OCI-M2 (cell line): ENCODE results near the gene PIAS1.
A peak's percentile ranks its signal among the peaks of the same experiment; 100 is the strongest.
"Not testable (repeated sequence)": the region's sequence is repeated elsewhere in the genome, so short reads cannot be mapped to it uniquely, and the experiment has no call there.

Source experiments
- DNase-seq: peaks from one replicate; lab custom pipeline; 2025; ENCODE audit not compliant: unreplicated experiment; lab: John Stamatoyannopoulos, UW

The PIAS1 gene

GRCh38 chr15:68053701-68054627, at the start of gene PIAS1:
TSS of gene PIAS1 (plus strand) at chr15:68054315. CDS start at chr15:68054327, 12 bp downstream.
- DNase-seq = peak; percentile 36

GRCh38 chr15:68007642-68008041, 46.5 kb upstream of the PIAS1 start:
- DNase-seq = not testable (repeated sequence)

- no peak for DNase-seq
These were observed 43.6 kb upstream of the PIAS1 start for GRCh38 chr15:68010361-68011153.

- no peak for DNase-seq
These were observed 41.2 kb upstream of the PIAS1 start for GRCh38 chr15:68012911-68013310.

DNA sequence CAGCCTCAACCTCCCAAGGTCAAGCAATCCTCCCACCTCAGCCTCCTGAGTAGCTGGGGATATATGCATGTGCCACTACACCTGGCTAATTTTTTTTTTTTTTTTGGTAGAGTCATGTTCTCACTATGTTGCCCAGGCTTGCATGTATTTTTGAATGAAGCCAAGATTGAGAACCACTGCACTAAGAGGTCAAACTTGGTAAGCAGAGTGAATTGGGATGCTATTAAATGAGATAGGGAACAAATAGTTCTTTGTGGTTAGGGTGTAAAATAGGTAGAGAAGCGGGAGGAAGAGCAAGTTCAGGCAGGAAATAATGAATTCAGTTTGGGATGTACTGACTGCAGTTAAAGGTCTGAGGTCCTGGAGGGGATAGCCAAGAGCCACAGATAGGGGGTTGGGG, 39.9 kb upstream of the PIAS1 start:
- no peak for DNase-seq

DNA sequence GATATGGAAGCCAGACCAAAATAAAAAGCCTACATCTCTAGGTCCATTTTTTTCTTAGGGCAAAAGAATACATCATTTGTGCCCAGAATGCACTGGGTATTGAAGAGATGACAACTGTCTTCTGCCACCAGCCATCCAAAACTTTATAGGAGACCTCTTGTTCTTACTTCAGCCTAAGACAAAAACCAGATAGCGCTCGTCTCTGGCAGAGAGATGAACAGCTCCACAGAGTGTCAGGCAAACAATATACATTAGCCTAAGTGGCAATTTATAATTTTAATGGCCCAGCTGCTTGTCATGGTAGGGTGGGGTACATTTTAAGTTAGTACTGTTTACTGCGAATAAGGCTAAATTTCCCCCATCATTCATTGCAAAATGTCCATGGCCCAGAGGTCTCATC, 38.9 kb upstream of the PIAS1 start:
- no peak for DNase-seq

GRCh38 chr15:68017201-68017600, 36.9 kb upstream of the PIAS1 start:
- DNase-seq = no peak

DNA sequence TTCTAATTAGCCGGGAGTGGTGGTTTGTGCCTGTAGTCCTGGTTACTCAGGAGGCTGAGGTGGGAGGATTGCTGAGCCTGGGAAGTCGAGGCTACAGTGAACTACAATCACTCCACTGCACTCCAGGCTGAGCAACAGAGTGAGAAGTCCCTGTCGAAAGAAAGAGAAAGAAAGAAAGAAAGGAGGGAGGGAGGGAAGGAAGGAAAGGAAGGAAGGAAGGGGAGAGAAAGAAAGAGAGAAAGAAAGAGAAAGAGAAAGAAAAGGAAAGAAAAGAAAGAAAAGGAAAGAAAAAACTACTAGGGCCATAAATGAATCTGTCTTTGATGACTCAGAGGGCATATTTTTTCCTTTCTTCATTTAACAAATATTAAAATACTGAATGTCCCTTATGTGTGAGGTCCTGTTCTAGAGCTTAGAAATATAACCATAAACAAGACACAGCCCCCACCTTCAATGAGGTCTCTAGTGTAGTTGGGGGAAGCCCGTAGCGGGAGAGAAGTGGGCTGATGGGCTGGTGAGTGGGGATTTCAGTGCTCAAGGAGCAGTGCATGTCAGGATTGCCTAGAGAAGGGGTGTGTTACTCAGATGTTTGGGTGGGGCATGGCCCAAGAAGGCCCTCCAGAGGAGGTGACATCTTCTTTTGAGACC, 35.2 kb upstream of the PIAS1 start:
- DNase-seq = no peak

GRCh38 chr15:68019814-68020525, 34.1 kb upstream of the PIAS1 start:
- no peak for DNase-seq

DNA sequence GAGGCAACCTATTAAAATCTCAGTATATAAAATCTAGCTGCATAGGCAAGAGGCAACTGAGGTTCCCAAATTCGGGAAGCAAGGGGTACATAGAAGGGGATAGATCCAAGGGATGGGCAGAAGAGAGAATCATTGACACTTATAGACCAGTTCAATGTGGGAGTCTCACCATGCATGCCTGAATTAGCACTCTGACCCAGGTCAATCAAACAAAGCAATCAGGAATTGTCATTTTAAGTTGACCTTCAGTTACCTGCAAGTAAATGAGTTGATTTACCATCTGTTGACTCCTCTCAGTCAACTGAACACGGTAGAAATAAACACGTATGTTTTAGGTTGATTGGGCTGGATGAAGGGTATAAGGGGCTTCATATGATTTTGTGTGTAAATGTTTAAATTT, 33.4 kb upstream of the PIAS1 start:
- no peak for DNase-seq

GRCh38 chr15:68022061-68022460, 32.1 kb upstream of the PIAS1 start:
- no peak for DNase-seq

DNA sequence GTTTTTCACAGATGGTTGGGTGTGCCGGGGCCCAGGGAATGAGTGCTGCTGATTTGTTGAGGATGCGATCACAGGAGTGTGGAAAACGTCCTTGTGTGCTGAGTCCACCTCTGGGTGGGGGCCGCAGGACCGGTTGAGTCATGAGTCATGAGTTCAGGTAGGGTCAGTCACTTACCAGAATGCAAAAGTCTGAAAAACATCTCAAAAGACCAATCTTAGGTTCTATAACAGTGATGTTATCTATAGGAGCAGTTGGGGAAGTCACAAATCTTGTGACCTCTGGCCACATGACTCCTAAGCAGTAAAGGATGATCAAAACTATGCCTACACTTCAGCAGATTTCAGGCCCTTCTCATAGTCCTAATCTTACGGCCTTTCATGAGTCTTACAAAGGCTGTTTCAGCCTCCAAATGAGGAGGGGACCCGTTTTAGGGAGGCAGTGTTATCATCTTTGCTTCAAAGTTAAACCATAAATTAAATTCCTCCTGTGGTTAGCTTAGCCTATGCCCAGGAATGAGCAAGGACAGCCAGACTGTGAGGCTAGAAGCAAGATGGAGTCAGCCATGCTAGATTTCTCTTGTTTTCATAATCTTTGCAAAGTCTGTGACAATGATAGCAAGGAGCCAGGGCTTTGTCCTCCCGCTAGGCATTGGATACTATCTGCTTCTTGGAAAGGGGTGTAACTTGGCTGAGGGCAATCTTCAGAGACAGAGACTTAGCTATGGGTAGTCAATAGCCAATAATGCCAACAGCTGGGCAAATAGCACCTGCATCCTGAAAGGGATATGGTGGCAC, 30.6 kb upstream of the PIAS1 start:
- no peak for DNase-seq

DNA sequence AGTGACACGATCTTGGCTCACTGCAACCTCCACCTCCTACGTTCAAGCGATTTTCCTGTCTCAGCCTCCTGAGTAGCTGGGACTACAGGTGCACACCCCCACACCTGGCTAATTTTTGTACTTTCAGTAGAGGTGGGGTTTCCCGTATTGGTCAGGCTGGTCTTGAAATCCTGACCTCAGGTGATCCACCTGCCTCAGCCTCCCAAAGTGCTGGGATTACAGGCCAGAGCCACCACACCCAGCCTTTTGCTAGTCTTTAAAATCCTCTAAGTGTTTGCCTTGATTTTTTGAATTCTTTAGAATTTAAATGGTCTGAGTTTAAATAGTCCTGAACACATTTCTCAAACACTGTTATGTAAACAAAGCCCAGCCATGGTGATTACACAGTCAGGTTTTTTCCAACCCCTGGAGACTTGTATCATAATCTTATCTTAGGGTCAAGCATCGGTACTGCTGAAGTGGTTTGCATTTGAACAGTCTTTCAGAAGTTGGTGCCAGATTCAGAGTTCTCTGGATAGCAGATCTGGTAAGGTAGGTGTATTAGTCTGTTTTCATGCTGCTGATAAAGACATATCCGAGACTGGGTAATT, 28.2 kb upstream of the PIAS1 start:
- no peak for DNase-seq

- DNase-seq = no peak
These were observed 26.7 kb upstream of the PIAS1 start for GRCh38 chr15:68027388-68027787.

DNA sequence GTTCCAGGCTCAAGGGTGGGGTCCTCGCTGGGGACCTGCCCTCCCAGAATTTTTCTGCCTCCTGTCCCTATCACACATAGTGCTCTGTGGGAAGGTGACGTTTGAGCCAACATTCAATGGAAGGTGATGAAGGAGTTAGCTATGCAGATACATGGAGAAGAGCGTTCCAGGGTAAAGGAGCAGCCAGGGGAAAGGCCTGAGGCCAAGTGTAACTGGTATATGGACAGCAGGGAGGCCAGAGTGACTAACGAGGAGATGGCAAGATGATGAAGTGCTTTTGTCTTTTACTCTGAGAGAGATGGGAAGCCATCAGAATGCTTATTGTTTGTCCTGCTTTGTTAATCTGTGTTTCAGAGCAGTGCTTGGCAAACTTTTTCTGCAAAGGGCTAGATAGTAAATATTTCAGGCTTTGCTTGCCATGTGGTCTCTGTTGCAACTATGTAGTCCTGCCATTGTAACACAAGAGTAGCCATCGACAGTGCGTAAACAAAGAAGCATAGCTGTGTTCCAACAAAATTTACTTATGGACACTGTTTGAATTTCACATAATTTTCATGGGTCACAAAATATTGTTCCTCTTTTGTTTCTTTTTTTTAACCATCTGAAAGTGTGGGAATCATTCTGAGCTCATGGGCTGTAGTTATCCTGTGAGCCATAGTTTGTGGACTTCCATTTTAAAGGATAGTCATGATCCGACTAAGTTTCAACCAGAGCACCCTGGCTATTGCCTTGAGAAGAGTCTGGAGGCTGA, 25.8 kb upstream of the PIAS1 start:
- DNase-seq = no peak

- no peak for DNase-seq
These were observed 25.3 kb upstream of the PIAS1 start for GRCh38 chr15:68028888-68029207.

DNA sequence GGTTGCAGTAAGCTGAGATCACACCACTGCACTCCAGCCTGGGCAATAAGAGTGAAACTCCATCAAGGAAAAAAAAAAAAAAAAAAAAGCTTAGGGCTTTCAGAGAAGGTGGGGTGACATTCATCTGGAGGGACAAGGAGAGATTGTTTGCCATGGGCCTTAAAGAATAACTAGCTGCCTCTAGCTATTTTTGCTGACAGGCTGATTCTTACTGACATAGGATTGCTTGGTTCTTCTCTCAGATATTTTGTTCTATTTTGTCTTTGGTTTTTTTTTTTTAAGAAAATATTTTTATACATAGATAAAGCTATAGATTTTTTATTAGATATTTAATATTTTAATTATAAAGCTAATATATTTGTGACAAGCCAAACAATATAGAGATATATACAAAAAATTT, 24.2 kb upstream of the PIAS1 start:
- no peak for DNase-seq

- no peak for DNase-seq
These were observed 22.7 kb upstream of the PIAS1 start for GRCh38 chr15:68031404-68031803.

DNA sequence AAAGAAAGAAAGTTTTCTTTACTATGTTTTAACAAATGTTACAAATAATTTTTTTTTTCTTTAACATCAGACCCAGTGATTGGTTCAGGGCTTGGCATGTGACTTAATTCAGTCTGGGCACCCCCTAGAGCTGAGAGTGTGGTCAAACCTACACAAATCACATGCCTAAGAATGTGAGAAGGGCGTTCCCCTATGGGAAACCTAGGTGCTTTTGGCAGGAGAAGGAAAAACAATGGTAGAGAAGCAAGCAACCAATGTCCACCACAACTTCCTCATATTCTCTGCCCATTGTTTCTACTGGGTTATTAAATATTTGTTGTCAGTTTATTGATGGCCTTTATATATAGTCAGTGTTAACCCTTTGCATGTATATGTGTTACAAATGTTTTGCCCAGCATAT, 21.4 kb upstream of the PIAS1 start:
- DNase-seq = no peak
